Vagina (tissue), 2 donors: ENCODE data around the gene PKP4. TPM values are rescaled to one million over a fixed set of nuclear protein-coding genes. Genes with fewer than 3 reads are reported as not detected.

Experiments
- DNase-seq, 2 donors: peaks; one replicate each; pipeline ENCODE4 v3.0.0-alpha.2; 2017; ENCODE audit errors: extremely low spot score in 2 of 2
- H3K27ac ChIP-seq: fragments of 200-600 bp; sonication (generic); one replicate; pipeline ENCODE4 v1.5.1; 2019
- H3K27me3 ChIP-seq: fragments of 200-600 bp; sonication (generic); one replicate; pipeline ENCODE4 v1.5.1; 2019
- H3K36me3 ChIP-seq, 2 donors: fragments of 200-600 bp; sonication (generic); one replicate each; pipeline ENCODE4 v1.5.1; 2017 to 2019
- H3K4me1 ChIP-seq: fragments of 200-600 bp; sonication (generic); one replicate; pipeline ENCODE4 v1.5.1; 2019
- H3K4me3 ChIP-seq, 2 donors: fragments of 200-600 bp; sonication (generic); 1 replicate in 1 of 2; 2 replicates in 1 of 2; pipeline ENCODE4 v1.5.1; 2016 to 2019
- H3K9me3 ChIP-seq: fragments of 200-600 bp; sonication (generic); one replicate; pipeline ENCODE4 v1.5.1; 2019
- POLR2A ChIP-seq, 2 donors: fragments of 450-650 bp; IDR thresholded peaks; one replicate each; pipeline ENCODE4 v1.6.1; 2017; ENCODE audit warnings: antibody characterized with exemption in 2 of 2, mild to moderate bottlenecking in 2 of 2, moderate library complexity in 2 of 2
- POLR2AphosphoS5 ChIP-seq, 2 donors: sonication (generic); formaldehyde crosslinking; IDR thresholded peaks; one replicate each; pipeline ENCODE4 v1.9.0; 2017; ENCODE audit warnings: antibody characterized with exemption in 2 of 2, mild to moderate bottlenecking in 2 of 2, low read depth in 1 of 2; ENCODE audit not compliant: insufficient read depth in 1 of 2
- intact Hi-C: fragments of 100-400 bp; cut with DNase I; formaldehyde crosslinking; loops from one replicate; pipeline ENCODE4 v1.15.1; 2023
- total RNA-seq: library from RNA; depleted of rRNA; stranded (reverse); fragments of >200 nt; gene quantifications from one replicate; pipeline ENCODE4 v1.2.3, GENCODE V29; 2016
- TF ChIP-seq, protein P1 (sequence below), 3 experiments: fragments of 450-650 bp in 2 of 3; fragments of 200-600 bp in 1 of 3; sonication (generic) in 1 of 3; IDR thresholded peaks; one replicate each; pipeline ENCODE4 v1.5.1; 2017 to 2019; ENCODE audit warnings: antibody characterized with exemption in 3 of 3, mild to moderate bottlenecking in 2 of 3, moderate library complexity in 2 of 3

Gene PKP4
- total RNA-seq, 1 donor from 2014 or later, result 71.5 TPM

GRCh38 chr2:158589303-158589702 lies 132.6 kb downstream of the PKP4 start:
- no peaks in the 10 kb centered on the region for H3K4me1 ChIP-seq
- TF ChIP-seq POLR2AphosphoS5 (IDR thresholded peaks at IDR 0.05; ENCODE audit: insufficient read depth in 1 of 2, low read depth in 1 of 2) (no peak), POLR2A (IDR thresholded peaks at IDR 0.05) (no peak)
- TF ChIP-seq, protein P1, sequence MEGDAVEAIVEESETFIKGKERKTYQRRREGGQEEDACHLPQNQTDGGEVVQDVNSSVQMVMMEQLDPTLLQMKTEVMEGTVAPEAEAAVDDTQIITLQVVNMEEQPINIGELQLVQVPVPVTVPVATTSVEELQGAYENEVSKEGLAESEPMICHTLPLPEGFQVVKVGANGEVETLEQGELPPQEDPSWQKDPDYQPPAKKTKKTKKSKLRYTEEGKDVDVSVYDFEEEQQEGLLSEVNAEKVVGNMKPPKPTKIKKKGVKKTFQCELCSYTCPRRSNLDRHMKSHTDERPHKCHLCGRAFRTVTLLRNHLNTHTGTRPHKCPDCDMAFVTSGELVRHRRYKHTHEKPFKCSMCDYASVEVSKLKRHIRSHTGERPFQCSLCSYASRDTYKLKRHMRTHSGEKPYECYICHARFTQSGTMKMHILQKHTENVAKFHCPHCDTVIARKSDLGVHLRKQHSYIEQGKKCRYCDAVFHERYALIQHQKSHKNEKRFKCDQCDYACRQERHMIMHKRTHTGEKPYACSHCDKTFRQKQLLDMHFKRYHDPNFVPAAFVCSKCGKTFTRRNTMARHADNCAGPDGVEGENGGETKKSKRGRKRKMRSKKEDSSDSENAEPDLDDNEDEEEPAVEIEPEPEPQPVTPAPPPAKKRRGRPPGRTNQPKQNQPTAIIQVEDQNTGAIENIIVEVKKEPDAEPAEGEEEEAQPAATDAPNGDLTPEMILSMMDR (IDR thresholded peaks at IDR 0.05), result no peak
- intact Hi-C loops, result no loop called here
- H3K27ac ChIP-seq, result no peak overlapping the region
- no peaks in the 10 kb centered on the region for H3K36me3 ChIP-seq
- DNase-seq, result no peak
- no peak overlapping the region for H3K4me3 ChIP-seq
- H3K9me3 ChIP-seq, result no peaks in the 10 kb centered on the region
- H3K27me3 ChIP-seq, result no peaks in the 10 kb centered on the region

DNA sequence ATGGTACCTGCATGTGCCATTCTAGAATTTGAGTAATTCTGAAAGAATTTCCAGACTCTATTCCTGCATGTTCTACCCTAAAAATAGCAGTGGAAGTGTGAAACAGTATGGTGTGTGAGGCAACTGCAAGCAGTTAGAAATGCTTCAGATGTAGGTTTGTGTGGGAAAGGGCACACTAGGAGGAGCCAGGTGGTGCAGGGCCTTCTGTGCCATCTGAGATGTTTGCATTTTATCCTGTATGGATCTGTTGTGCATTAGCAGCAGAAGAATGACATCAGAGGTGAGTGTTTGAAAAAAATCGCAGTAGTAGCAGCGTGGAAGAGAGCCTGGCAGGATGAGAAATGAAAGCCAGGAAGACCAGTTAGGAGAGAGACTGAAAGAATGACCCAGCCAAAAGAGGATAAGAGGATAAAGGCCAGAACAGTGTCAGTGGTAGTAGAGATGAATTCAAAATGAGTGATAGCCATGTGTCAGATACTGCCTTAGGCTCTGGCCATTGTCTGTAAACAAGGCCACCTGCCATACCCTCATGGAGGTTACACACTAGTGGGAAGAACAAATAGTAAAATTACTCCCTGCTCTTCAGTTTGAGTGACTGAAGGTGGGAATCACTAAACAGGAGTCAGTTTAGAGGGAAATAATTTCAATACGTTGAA lies 142.2 kb downstream of the PKP4 start:
- no peaks in the 10 kb centered on the region for H3K36me3 ChIP-seq
- no peak overlapping the region for H3K27ac ChIP-seq
- DNase-seq, result no peak
- no peak overlapping the region for H3K4me3 ChIP-seq
- no peaks in the 10 kb centered on the region for H3K9me3 ChIP-seq
- TF ChIP-seq, protein P1 (IDR thresholded peaks at IDR 0.05), result no peak
- TF ChIP-seq POLR2A (IDR thresholded peaks at IDR 0.05) (no peak), POLR2AphosphoS5 (IDR thresholded peaks at IDR 0.05; ENCODE audit: insufficient read depth in 1 of 2, low read depth in 1 of 2) (no peak)
- H3K4me1 ChIP-seq, result peaks cover 18% of the 10 kb centered on the region
- intact Hi-C loops, result no loop called here
- no peaks in the 10 kb centered on the region for H3K27me3 ChIP-seq

DNA sequence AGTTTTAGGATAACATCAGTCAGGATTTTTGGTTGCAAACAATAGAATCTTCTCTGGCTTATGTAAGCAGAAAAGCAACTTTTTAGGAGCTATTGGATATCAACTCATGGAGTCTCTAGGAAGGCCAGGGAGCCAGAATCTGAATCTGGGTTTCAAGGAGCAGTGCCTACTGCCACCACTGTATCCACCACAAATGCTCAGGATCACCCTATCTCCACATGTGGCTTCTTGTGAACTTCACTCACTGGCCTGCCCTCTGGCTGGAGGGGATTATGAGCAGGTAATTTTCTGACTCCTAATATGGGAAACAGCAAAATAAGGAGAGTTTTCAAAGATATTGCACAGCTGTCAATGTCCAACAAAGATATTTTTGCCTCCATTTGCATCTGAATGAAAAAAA lies 142.9 kb downstream of the PKP4 start:
- H3K36me3 ChIP-seq, result no peaks in the 10 kb centered on the region
- intact Hi-C loops, result no loop called here
- no peaks in the 10 kb centered on the region for H3K9me3 ChIP-seq
- no peak overlapping the region for H3K27ac ChIP-seq
- TF ChIP-seq, protein P1 (IDR thresholded peaks at IDR 0.05), result no peak
- TF ChIP-seq POLR2AphosphoS5 (IDR thresholded peaks at IDR 0.05; ENCODE audit: insufficient read depth in 1 of 2, low read depth in 1 of 2) (no peak), POLR2A (IDR thresholded peaks at IDR 0.05) (no peak)
- no peak overlapping the region for H3K4me3 ChIP-seq
- H3K4me1 ChIP-seq, result peaks cover 18% of the 10 kb centered on the region
- no peak for DNase-seq
- no peaks in the 10 kb centered on the region for H3K27me3 ChIP-seq

DNA sequence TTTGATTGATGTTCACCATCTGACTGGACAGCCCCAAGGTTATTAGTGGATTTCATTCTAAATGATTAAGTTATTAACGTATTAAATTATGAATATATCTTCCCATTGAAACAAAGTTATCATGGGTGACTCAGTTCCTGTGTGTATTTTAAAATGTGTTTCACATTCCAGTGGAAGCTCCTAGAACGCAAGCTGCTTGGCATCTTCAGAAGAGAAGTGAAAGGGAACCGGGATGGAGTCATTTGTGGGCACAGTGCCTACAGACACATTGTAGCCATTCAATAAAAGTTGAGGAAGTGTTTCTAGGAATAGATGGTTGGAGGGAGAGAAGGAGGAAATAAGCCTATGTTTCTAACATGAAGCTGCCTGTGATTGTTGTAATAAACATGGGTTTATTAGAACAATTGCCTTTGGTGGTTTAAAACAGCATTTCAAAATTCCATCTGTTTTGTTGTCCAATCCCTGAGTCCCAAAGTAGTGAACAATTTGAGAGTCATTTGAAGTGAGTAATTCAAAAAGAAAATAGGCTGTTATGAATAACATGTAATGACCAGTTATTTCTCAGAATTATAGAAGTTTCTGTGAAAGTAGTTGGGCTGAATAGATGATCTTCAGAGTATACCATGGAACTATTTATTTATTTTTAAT lies 143.5 kb downstream of the PKP4 start:
- intact Hi-C loops, result no loop called here
- H3K27ac ChIP-seq, result no peak overlapping the region
- no peak for DNase-seq

More for the DNA sequence above, 143.5 kb downstream of the PKP4 start:
- H3K4me1 ChIP-seq, result peaks cover 18% of the 10 kb centered on the region
- peak in 1 of 2 donors; percentile 69 for TF ChIP-seq POLR2AphosphoS5 (IDR thresholded peaks at IDR 0.05; ENCODE audit: insufficient read depth in 1 of 2, low read depth in 1 of 2)
- TF ChIP-seq, protein P1 (IDR thresholded peaks at IDR 0.05), result no peak
- no peaks in the 10 kb centered on the region for H3K9me3 ChIP-seq
- H3K4me3 ChIP-seq, result no peak overlapping the region
- no peaks in the 10 kb centered on the region for H3K27me3 ChIP-seq
- no peaks in the 10 kb centered on the region for H3K36me3 ChIP-seq
